SU-DHL-6 (cell line): ENCODE measurements around the gene ZGPAT.

Experiments
- H2AFZ ChIP-seq: fragments of 200-600 bp; sonication (generic); 2 replicates; pipeline ENCODE4 v1.6.1; 2014; ENCODE audit warnings: low read depth, mild to moderate bottlenecking, moderate library complexity, mixed read lengths, antibody characterized with exemption, low read length; ENCODE audit not compliant: severe bottlenecking
- H3F3A ChIP-seq: fragments of 200-600 bp; shearing (Covaris generic); 2 replicates; pipeline ENCODE4 v1.6.0; 2016; ENCODE audit warnings: antibody characterized with exemption, mild to moderate bottlenecking; ENCODE audit not compliant: insufficient read depth
- H3K27ac ChIP-seq: fragments of 200-600 bp; sonication (generic); 2 replicates; pipeline ENCODE4 v1.5.1; 2016; ENCODE audit warnings: low read depth, mild to moderate bottlenecking, low read length, moderate library complexity, mixed read lengths
- H3K27me3 ChIP-seq: fragments of 200-600 bp; sonication (generic), shearing (Covaris generic); 2 replicates; pipeline ENCODE4 v1.6.0; 2014; ENCODE audit warnings: mild to moderate bottlenecking, low read length
- H3K36me3 ChIP-seq: fragments of 200-600 bp; sonication (generic); 2 replicates; pipeline ENCODE4 v1.6.1; 2014; ENCODE audit warnings: mild to moderate bottlenecking, low read length, mixed read lengths
- H3K4me2 ChIP-seq: fragments of 300-600, 200-600 bp; shearing (Covaris generic), sonication (generic); 2 replicates; pipeline ENCODE4 v1.6.0; 2014; ENCODE audit warnings: low read length, low read depth, mild to moderate bottlenecking; ENCODE audit not compliant: poor library complexity, severe bottlenecking
- H3K4me3 ChIP-seq: fragments of 200-600 bp; sonication (generic); 2 replicates; pipeline ENCODE4 v1.5.1; 2014; ENCODE audit warnings: antibody characterized with exemption, low read length, mild to moderate bottlenecking, mixed read lengths; ENCODE audit not compliant: insufficient read depth, poor library complexity, severe bottlenecking
- H3K79me2 ChIP-seq: fragments of 200-600 bp; sonication (generic); 2 replicates; pipeline ENCODE4 v1.6.1; 2014; ENCODE audit warnings: mild to moderate bottlenecking, low read length, moderate library complexity; ENCODE audit not compliant: insufficient read depth
- H3K9ac ChIP-seq: fragments of 200-600 bp; sonication (generic); 2 replicates; pipeline ENCODE4 v1.7.0; 2014; ENCODE audit warnings: mild to moderate bottlenecking, low read length
- H3K9me2 ChIP-seq: fragments of 200-600 bp; sonication (generic); replicated peaks from 2 replicates; pipeline ENCODE4 v1.6.1; 2014; ENCODE audit warnings: low read length; ENCODE audit not compliant: insufficient read depth
- H3K9me3 ChIP-seq: fragments of 200-600 bp; sonication (generic); 2 replicates; pipeline ENCODE4 v1.6.1; 2014; ENCODE audit warnings: low read length, mixed read lengths; ENCODE audit not compliant: insufficient read depth
- H4K20me1 ChIP-seq: fragments of 200-600 bp; sonication (generic); 2 replicates; pipeline ENCODE4 v1.6.1; 2014; ENCODE audit warnings: low read depth, mild to moderate bottlenecking, antibody characterized with exemption, low read length, moderate library complexity, mixed read lengths
- CTCF ChIP-seq: fragments of 200-600 bp; sonication (generic); IDR thresholded peaks from one replicate; pipeline ENCODE4 v1.5.1; 2017; ENCODE audit warnings: antibody characterized with exemption, mild to moderate bottlenecking, low read length, moderate library complexity; ENCODE audit not compliant: insufficient read depth, poor library complexity, severe bottlenecking
- EZH2phosphoT487 ChIP-seq: fragments of 200-600 bp; sonication (generic), shearing (Covaris generic); conservative IDR thresholded peaks from 2 replicates; pipeline ENCODE4 v1.6.1; 2018; ENCODE audit warnings: mild to moderate bottlenecking, antibody characterized with exemption, low read length, moderate library complexity, mixed read lengths

ZGPAT gene

GRCh38 chr20:63689046-63690002, 18.5 kb upstream of the ZGPAT start:
- H4K20me1 ChIP-seq = no peaks in the 10 kb centered on the region
- H3K27ac ChIP-seq = no peak overlapping the region
- H3F3A ChIP-seq = no peaks in the 10 kb centered on the region
- no peaks in the 10 kb centered on the region for H3K9me2 ChIP-seq
- H3K9ac ChIP-seq = no peak overlapping the region
- TF ChIP-seq CTCF = no peak
- no peak for TF ChIP-seq EZH2phosphoT487
- no peaks in the 10 kb centered on the region for H3K9me3 ChIP-seq
- H3K27me3 ChIP-seq = no peaks in the 10 kb centered on the region
- H3K36me3 ChIP-seq = no peaks in the 10 kb centered on the region
- no peak overlapping the region for H3K4me3 ChIP-seq
- H2AFZ ChIP-seq = no peak overlapping the region
- no peak overlapping the region for H3K4me2 ChIP-seq
- H3K79me2 ChIP-seq = no peaks in the 10 kb centered on the region

GRCh38 chr20:63690003-63690897, 17.6 kb upstream of the ZGPAT start:
- Histone ChIP-seq H3K27ac (no peak overlapping the region), H3K4me2 (no peak overlapping the region), H3K9ac (no peak overlapping the region)

More at GRCh38 chr20:63690003-63690897, 17.6 kb upstream of the ZGPAT start:
- H2AFZ ChIP-seq = no peak overlapping the region
- no peaks in the 10 kb centered on the region for H3F3A ChIP-seq
- H3K9me3 ChIP-seq = no peaks in the 10 kb centered on the region
- H3K79me2 ChIP-seq = no peaks in the 10 kb centered on the region
- no peaks in the 10 kb centered on the region for H3K9me2 ChIP-seq
- H3K36me3 ChIP-seq = no peaks in the 10 kb centered on the region
- H3K27me3 ChIP-seq = no peaks in the 10 kb centered on the region
- H4K20me1 ChIP-seq = no peaks in the 10 kb centered on the region
- no peak overlapping the region for H3K4me3 ChIP-seq
- TF ChIP-seq EZH2phosphoT487 (no peak), CTCF (no peak)
